Measurements from ENCODE around the gene BPIFB3.
"Not testable (repeated sequence)": the region's sequence is repeated elsewhere in the genome, so short reads cannot be mapped to it uniquely, and the experiment has no call there.

BPIFB3 gene

GRCh38 chr20:33028875-33029274 lies 24.8 kb upstream of the BPIFB3 start:
- DNase-seq = no peak

GRCh38 chr20:33030076-33030475 lies 23.6 kb upstream of the BPIFB3 start:
- DNase-seq = no peak

GRCh38 chr20:33030569-33030968 lies 23.1 kb upstream of the BPIFB3 start:
- no peak for DNase-seq

GRCh38 chr20:33031531-33031930 lies 22.2 kb upstream of the BPIFB3 start, which contains the start of gene BPIFB6:
BPIFB6 (plus strand) TSS chr20:33031648; CDS start chr20:33031648, 0 bp downstream.
- no peak for DNase-seq

GRCh38 chr20:33032555-33032954 lies 21.1 kb upstream of the BPIFB3 start:
- no peak for DNase-seq

- DNase-seq = no peak
These were observed 20.3 kb upstream of the BPIFB3 start for GRCh38 chr20:33033381-33033780.

GRCh38 chr20:33034115-33034514 lies 19.6 kb upstream of the BPIFB3 start:
- no peak for DNase-seq

GRCh38 chr20:33034901-33035492 lies 18.7 kb upstream of the BPIFB3 start:
- no peak for DNase-seq

GRCh38 chr20:33037456-33037855 lies 16.2 kb upstream of the BPIFB3 start:
- no peak for DNase-seq

- no peak for DNase-seq
These were observed 15.5 kb upstream of the BPIFB3 start for GRCh38 chr20:33038243-33038642.

- DNase-seq = no peak
These were observed 11.3 kb upstream of the BPIFB3 start for GRCh38 chr20:33042430-33042829.

- no peak for DNase-seq
These were observed 10.5 kb upstream of the BPIFB3 start for GRCh38 chr20:33042983-33043730.

GRCh38 chr20:33043731-33044181 lies 9.9 kb upstream of the BPIFB3 start:
- no peak for DNase-seq

- DNase-seq = not testable (repeated sequence)
These were observed 8.5 kb upstream of the BPIFB3 start for GRCh38 chr20:33045129-33045721.

GRCh38 chr20:33046412-33046811 lies 7.3 kb upstream of the BPIFB3 start:
- DNase-seq = no peak

GRCh38 chr20:33051333-33051732 lies 2.4 kb upstream of the BPIFB3 start:
- no peak for DNase-seq

GRCh38 chr20:33054381-33054780 lies 678 bp downstream of the BPIFB3 start:
- DNase-seq = no peak

- DNase-seq = no peak
These were observed 1.1 kb downstream of the BPIFB3 start for GRCh38 chr20:33054791-33055190.

GRCh38 chr20:33059136-33059535 lies 5.4 kb downstream of the BPIFB3 start:
- DNase-seq = no peak

- no peak for DNase-seq
These were observed 6.2 kb downstream of the BPIFB3 start for GRCh38 chr20:33059741-33060390.

- DNase-seq = no peak
These were observed 7.9 kb downstream of the BPIFB3 start for GRCh38 chr20:33061658-33062028.

- no peak for DNase-seq
These were observed 8.6 kb downstream of the BPIFB3 start for GRCh38 chr20:33062105-33062824.

- no peak for DNase-seq
These were observed 9.1 kb downstream of the BPIFB3 start for GRCh38 chr20:33062825-33063149.
